ENCODE data around the gene KIF1A.

DNA sequence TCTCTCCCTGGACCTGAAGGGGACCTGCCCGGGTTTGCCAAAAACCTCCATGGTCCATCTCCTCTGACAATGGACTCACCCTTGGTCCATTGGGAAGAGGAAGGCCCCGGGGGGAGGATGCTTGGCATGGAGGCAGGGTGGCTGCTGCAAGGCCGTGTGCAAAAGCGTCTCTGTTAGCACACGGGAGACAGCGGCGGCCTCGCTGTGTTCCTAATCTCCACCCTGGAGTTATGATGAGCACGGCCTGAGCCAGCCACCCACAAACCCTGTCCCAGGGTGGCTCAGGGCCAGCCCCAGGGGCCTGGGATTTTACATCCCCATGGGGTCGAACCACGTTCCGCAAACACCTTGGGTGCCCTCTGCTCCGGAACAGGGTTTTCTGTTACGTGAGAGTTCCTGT is 92.6 kb downstream of the KIF1A start:
- TF ChIP-seq TEAD4 (IDR thresholded peaks at IDR 0.05) (no peak), EP300 (IDR thresholded peaks at IDR 0.05; ENCODE audit: borderline replicate concordance) (no peak), CEBPB (IDR thresholded peaks at IDR 0.05) (no peak), EGR1 (IDR thresholded peaks at IDR 0.05) (no peak), RAD21 (IDR thresholded peaks at IDR 0.05; ENCODE audit: low read depth) (no peak), YY1 (IDR thresholded peaks at IDR 0.05; ENCODE audit: low read depth) (no peak), ZBTB7A (IDR thresholded peaks at IDR 0.05; ENCODE audit: low read depth) (no peak), TAF1 (IDR thresholded peaks at IDR 0.05; ENCODE audit: low read depth) (no peak), NFIC (IDR thresholded peaks at IDR 0.05) (no peak)
- TF ChIP-seq, protein P1, sequence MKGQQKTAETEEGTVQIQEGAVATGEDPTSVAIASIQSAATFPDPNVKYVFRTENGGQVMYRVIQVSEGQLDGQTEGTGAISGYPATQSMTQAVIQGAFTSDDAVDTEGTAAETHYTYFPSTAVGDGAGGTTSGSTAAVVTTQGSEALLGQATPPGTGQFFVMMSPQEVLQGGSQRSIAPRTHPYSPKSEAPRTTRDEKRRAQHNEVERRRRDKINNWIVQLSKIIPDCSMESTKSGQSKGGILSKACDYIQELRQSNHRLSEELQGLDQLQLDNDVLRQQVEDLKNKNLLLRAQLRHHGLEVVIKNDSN (IDR thresholded peaks at IDR 0.05): no peak
- TF ChIP-seq, protein P2, sequence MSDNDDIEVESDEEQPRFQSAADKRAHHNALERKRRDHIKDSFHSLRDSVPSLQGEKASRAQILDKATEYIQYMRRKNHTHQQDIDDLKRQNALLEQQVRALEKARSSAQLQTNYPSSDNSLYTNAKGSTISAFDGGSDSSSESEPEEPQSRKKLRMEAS (IDR thresholded peaks at IDR 0.05): no peak
- TF ChIP-seq, protein P3, sequence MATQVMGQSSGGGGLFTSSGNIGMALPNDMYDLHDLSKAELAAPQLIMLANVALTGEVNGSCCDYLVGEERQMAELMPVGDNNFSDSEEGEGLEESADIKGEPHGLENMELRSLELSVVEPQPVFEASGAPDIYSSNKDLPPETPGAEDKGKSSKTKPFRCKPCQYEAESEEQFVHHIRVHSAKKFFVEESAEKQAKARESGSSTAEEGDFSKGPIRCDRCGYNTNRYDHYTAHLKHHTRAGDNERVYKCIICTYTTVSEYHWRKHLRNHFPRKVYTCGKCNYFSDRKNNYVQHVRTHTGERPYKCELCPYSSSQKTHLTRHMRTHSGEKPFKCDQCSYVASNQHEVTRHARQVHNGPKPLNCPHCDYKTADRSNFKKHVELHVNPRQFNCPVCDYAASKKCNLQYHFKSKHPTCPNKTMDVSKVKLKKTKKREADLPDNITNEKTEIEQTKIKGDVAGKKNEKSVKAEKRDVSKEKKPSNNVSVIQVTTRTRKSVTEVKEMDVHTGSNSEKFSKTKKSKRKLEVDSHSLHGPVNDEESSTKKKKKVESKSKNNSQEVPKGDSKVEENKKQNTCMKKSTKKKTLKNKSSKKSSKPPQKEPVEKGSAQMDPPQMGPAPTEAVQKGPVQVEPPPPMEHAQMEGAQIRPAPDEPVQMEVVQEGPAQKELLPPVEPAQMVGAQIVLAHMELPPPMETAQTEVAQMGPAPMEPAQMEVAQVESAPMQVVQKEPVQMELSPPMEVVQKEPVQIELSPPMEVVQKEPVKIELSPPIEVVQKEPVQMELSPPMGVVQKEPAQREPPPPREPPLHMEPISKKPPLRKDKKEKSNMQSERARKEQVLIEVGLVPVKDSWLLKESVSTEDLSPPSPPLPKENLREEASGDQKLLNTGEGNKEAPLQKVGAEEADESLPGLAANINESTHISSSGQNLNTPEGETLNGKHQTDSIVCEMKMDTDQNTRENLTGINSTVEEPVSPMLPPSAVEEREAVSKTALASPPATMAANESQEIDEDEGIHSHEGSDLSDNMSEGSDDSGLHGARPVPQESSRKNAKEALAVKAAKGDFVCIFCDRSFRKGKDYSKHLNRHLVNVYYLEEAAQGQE (IDR thresholded peaks at IDR 0.05; ENCODE audit: low read depth): no peak

Data from Ishikawa (cell line).